Measurements from ENCODE around the gene SLC8A1. TPM values are rescaled to one million over a fixed set of nuclear protein-coding genes. Genes with fewer than 3 reads are reported as not detected.

Gene SLC8A1
- total RNA-seq, 2 experiments from 2014 or later: 0.23 TPM

GRCh38 chr2:40363231-40363630, 88.7 kb downstream of the SLC8A1 start:
- ChIA-PET CTCF (no interaction called here), POLR2A (no interaction called here)

- ChIA-PET POLR2A (interaction anchor here (0.6 kb wide), 1 partner anchor 36 kb away, joined by 3 read pairs; no protein-coding TSS in a partner anchor), CTCF (interaction anchor here (0.6 kb wide), 1 partner anchor 11 kb away, joined by 3 read pairs; no protein-coding TSS in a partner anchor)
Observed at GRCh38 chr2:40361478-40361877, 90.4 kb downstream of the SLC8A1 start.

GRCh38 chr2:40360652-40361051, 91.2 kb downstream of the SLC8A1 start:
- POLR2A ChIA-PET: interaction anchor here (0.6 kb wide), 1 partner anchor 35 kb away, joined by 3 read pairs; no protein-coding TSS in a partner anchor
- CTCF ChIA-PET: interaction anchor here (0.6 kb wide), 1 partner anchor 10 kb away, joined by 3 read pairs; no protein-coding TSS in a partner anchor

GRCh38 chr2:40359811-40360210, 92.1 kb downstream of the SLC8A1 start:
- POLR2A ChIA-PET: no interaction called here
- CTCF ChIA-PET: no interaction called here

- POLR2A ChIA-PET: no interaction called here
- CTCF ChIA-PET: no interaction called here
Observed at GRCh38 chr2:40358783-40359182, 93.1 kb downstream of the SLC8A1 start.

- ChIA-PET CTCF (no interaction called here), POLR2A (no interaction called here)
Observed at GRCh38 chr2:40357667-40358066, 94.2 kb downstream of the SLC8A1 start.

GRCh38 chr2:40355451-40355850, 96.4 kb downstream of the SLC8A1 start:
- CTCF ChIA-PET: no interaction called here
- POLR2A ChIA-PET: no interaction called here

GRCh38 chr2:40353231-40353630, 98.7 kb downstream of the SLC8A1 start:
- ChIA-PET CTCF (no interaction called here), POLR2A (no interaction called here)

- CTCF ChIA-PET: no interaction called here
- POLR2A ChIA-PET: no interaction called here
Observed at GRCh38 chr2:40352703-40353099, 99.2 kb downstream of the SLC8A1 start.

GRCh38 chr2:40352041-40352702, 99.7 kb downstream of the SLC8A1 start:
- POLR2A ChIA-PET: no interaction called here
- CTCF ChIA-PET: no interaction called here

GRCh38 chr2:40348665-40349064, 103.2 kb downstream of the SLC8A1 start:
- ChIA-PET CTCF (no interaction called here), POLR2A (no interaction called here)

- POLR2A ChIA-PET: no interaction called here
- CTCF ChIA-PET: no interaction called here
Observed at GRCh38 chr2:40348038-40348437, 103.9 kb downstream of the SLC8A1 start.

- CTCF ChIA-PET: no interaction called here
Observed at GRCh38 chr2:40346535-40347354, 105.1 kb downstream of the SLC8A1 start.

GRCh38 chr2:40344364-40344763, 107.5 kb downstream of the SLC8A1 start:
- CTCF ChIA-PET: no interaction called here
- POLR2A ChIA-PET: no interaction called here

More at GRCh38 chr2:40346535-40347354, 105.1 kb downstream of the SLC8A1 start:
- POLR2A ChIA-PET: no interaction called here

- POLR2A ChIA-PET: no interaction called here
- CTCF ChIA-PET: no interaction called here
Observed at GRCh38 chr2:40343902-40344301, 108.0 kb downstream of the SLC8A1 start.

- POLR2A ChIA-PET: no interaction called here
- CTCF ChIA-PET: no interaction called here
Observed at GRCh38 chr2:40341198-40341597, 110.7 kb downstream of the SLC8A1 start.

- POLR2A ChIA-PET: no interaction called here
- CTCF ChIA-PET: no interaction called here
Observed at GRCh38 chr2:40339026-40339425, 112.9 kb downstream of the SLC8A1 start.

- ChIA-PET CTCF (no interaction called here), POLR2A (no interaction called here)
Observed at GRCh38 chr2:40332191-40332826, 119.6 kb downstream of the SLC8A1 start.

GRCh38 chr2:40330096-40330495, 121.8 kb downstream of the SLC8A1 start:
- CTCF ChIA-PET: no interaction called here
- POLR2A ChIA-PET: no interaction called here

GRCh38 chr2:40329739-40330030, 122.2 kb downstream of the SLC8A1 start:
- ChIA-PET POLR2A (no interaction called here), CTCF (no interaction called here)

- CTCF ChIA-PET: no interaction called here
- POLR2A ChIA-PET: no interaction called here
Observed at GRCh38 chr2:40325116-40325515, 126.8 kb downstream of the SLC8A1 start.

Measured in activated CD8-positive, alpha-beta memory T cell treated with anti-CD3 and anti-CD28 coated beads for 36 hours (primary cell).